RWPE2 (cell line): ENCODE measurements around the gene TMEM158.

Experiments
- ATAC-seq: fragments of 200-7000 bp; cut with Tn5 transposase; 3 replicates; pipeline ENCODE4 v1.9.1; 2021; ENCODE audit warnings: low read depth
- DNase-seq: peaks from one replicate; pipeline ENCODE4 v3.0.0-alpha.2; 2020; ENCODE audit warnings: low spot score
- H3K27ac ChIP-seq: fragments of 450-650 bp; 2 replicates; pipeline ENCODE4 v1.5.1; 2017; ENCODE audit warnings: mild to moderate bottlenecking; ENCODE audit not compliant: poor library complexity, severe bottlenecking
- H3K27me3 ChIP-seq: fragments of 250-450 bp; sonication (Bioruptor Pico); 2 replicates; pipeline ENCODE4 v1.5.1; 2021; ENCODE audit warnings: mild to moderate bottlenecking, moderate library complexity; ENCODE audit not compliant: insufficient read depth, poor library complexity, severe bottlenecking
- H3K36me3 ChIP-seq: fragments of 250-450 bp; sonication (Bioruptor Pico); 2 replicates; pipeline ENCODE4 v1.5.1; 2020; ENCODE audit warnings: low read depth, mild to moderate bottlenecking, moderate library complexity
- H3K4me1 ChIP-seq: fragments of 250-450 bp; sonication (Bioruptor Pico); 2 replicates; pipeline ENCODE4 v1.5.1; 2021; ENCODE audit warnings: mild to moderate bottlenecking, moderate library complexity; ENCODE audit not compliant: insufficient read depth, poor library complexity, severe bottlenecking
- H3K4me3 ChIP-seq: fragments of 250-450 bp; sonication (Bioruptor Pico); 2 replicates; pipeline ENCODE4 v1.5.1; 2021; ENCODE audit warnings: mild to moderate bottlenecking, moderate library complexity; ENCODE audit not compliant: severe bottlenecking
- H3K9me3 ChIP-seq: fragments of 250-450 bp; sonication (Bioruptor Pico); 2 replicates; pipeline ENCODE4 v1.5.1; 2021; ENCODE audit warnings: mild to moderate bottlenecking, moderate library complexity; ENCODE audit not compliant: severe bottlenecking
- CTCF ChIP-seq: fragments of 450-650 bp; IDR thresholded peaks from one replicate; pipeline ENCODE4 v1.5.1; 2017; ENCODE audit warnings: mild to moderate bottlenecking, moderate library complexity; ENCODE audit not compliant: poor library complexity, severe bottlenecking

Gene TMEM158

DNA sequence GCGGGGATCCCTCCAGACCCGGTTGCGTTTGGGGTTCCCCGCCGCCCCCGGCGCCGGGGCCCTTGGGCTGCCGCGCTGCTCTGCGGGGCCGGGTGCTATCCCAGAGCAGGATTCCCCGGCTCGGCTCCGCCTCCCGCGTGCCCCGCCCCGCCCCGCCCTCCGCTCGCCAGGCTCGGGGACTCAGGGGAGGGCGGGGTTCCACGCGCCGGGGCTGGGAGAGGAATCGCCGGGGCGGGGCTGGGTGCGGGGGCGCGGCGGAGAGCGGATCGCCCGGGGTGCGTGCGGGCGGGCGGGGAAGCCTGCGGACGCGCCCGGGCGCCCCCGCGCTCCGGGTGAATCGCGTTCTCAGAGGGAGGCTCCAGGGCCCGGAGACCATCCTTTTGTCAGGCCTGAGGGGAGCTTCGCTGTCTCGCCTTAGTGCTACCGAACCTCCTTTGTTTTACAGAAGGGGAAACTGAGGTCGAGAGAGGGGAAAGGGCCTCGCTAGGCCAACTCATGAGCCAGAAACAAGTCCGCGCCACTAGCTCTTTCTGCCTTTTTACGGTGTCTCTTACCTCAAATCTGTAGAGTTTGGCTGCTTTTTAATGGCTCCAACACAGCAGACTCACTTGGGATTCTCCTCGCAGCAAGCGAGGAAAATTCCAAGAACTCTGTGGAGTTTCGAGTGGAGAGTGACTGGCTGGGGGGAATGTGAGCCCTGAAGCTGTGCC, at the start of gene TMEM158:
Gene TMEM158, minus strand, starts transcription at position 82 of the 710 bp plus-strand sequence. CDS start 260 bp downstream, outside the sequence.
- Histone ChIP-seq H3K27me3 (no peaks in the 10 kb centered on the region), H3K36me3 (no peaks in the 10 kb centered on the region), H3K4me3 (peak within 1 kb of the TSS; percentile 67), H3K27ac (peak within 1 kb of the TSS; percentile 51), H3K9me3 (no peaks in the 10 kb centered on the region), H3K4me1 (peaks cover 10% of the 10 kb centered on the region)
- ATAC-seq (peak; percentile 74), DNase-seq (peak; percentile 84)
- no peak for TF ChIP-seq CTCF

GRCh38 chr3:45275006-45275704, 49.1 kb upstream of the TMEM158 start:
- TF ChIP-seq CTCF: no peak
- Histone ChIP-seq H3K36me3 (no peaks in the 10 kb centered on the region), H3K27ac (no peak overlapping the region), H3K4me3 (no peak overlapping the region), H3K27me3 (no peaks in the 10 kb centered on the region), H3K9me3 (peaks cover 3% of the 10 kb centered on the region), H3K4me1 (no peaks in the 10 kb centered on the region)
- ATAC-seq: no peak
- DNase-seq: no peak

- no peaks in the 10 kb centered on the region for H3K36me3 ChIP-seq
- H3K9me3 ChIP-seq: peaks cover 3% of the 10 kb centered on the region
- no peak overlapping the region for H3K4me3 ChIP-seq
- H3K27ac ChIP-seq: no peak overlapping the region
- no peaks in the 10 kb centered on the region for H3K27me3 ChIP-seq
- no peak for DNase-seq
- no peak for TF ChIP-seq CTCF
- no peak for ATAC-seq
- no peaks in the 10 kb centered on the region for H3K4me1 ChIP-seq
These were observed 47.8 kb upstream of the TMEM158 start for GRCh38 chr3:45273681-45274515.

DNA sequence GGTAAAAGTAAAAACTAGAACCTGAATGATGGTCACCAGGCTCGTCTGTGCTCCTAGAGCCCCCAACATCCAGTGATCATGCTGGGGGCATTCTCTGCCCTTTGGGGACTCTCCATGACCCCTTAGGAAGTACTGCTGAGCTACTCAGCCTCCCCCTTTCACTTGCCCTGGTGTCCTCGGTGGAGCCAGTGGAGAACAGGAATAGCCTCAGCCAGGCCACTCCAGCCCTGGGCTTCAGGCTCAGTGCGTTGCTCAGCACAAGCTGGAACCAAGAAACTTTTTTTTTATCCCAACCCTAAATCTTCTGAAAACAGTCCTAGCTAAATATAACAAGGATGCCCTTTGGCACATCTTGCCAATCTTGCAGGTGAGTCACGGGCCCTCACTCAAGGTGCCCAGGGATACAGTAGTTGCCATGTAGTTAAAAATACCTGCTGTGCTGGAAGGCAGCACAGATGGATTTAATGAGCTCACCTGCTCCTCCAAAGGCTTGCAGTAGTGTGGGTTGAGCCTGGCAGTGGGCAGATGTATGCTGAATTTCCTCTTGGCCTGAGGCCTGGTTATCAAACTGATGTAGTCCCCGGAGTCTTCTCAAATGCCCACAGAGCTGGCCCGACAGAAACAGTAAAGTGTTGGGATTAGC, 46.9 kb upstream of the TMEM158 start:
- H3K4me3 ChIP-seq: no peak overlapping the region
- H3K27ac ChIP-seq: no peak overlapping the region
- ATAC-seq (no peak; the same call in 2 of the 3 replicates), DNase-seq (no peak)
- no peaks in the 10 kb centered on the region for H3K4me1 ChIP-seq
- peaks cover 3% of the 10 kb centered on the region for H3K9me3 ChIP-seq
- H3K27me3 ChIP-seq: no peaks in the 10 kb centered on the region
- no peaks in the 10 kb centered on the region for H3K36me3 ChIP-seq
- no peak for TF ChIP-seq CTCF
